ENCODE results near the gene C2orf68. TPM values are rescaled to one million over a fixed set of nuclear protein-coding genes. Genes with fewer than 3 reads are reported as not detected.
"Not testable (repeated sequence)": the region's sequence is repeated elsewhere in the genome, so short reads cannot be mapped to it uniquely, and the experiment has no call there.

The C2orf68 gene
- total RNA-seq, 1 donor from 2014 or later, result 40.8 TPM

- H3K27me3 Mint-ChIP-seq (ENCODE audit: unreplicated experiment), result peaks cover 16% of the 10 kb centered on the region
- H3K4me3 Mint-ChIP-seq (ENCODE audit: unreplicated experiment), result no peak overlapping the region
- peaks cover 48% of the 10 kb centered on the region for H3K4me1 Mint-ChIP-seq (ENCODE audit: unreplicated experiment)
- H3K27ac Mint-ChIP-seq (ENCODE audit: unreplicated experiment), result no peak overlapping the region
- no peaks in the 10 kb centered on the region for H3K36me3 Mint-ChIP-seq (ENCODE audit: unreplicated experiment)
- H3K9me3 Mint-ChIP-seq (ENCODE audit: unreplicated experiment), result no peaks in the 10 kb centered on the region
- no peak for TF ChIP-seq CTCF (IDR thresholded peaks at IDR 0.05)
- DNase-seq (ENCODE audit: extremely low spot score, unreplicated experiment), result no peak
Measured at GRCh38 chr2:85575739-85576138, 36.1 kb downstream of the C2orf68 start.

- Mint-ChIP-seq H3K27me3 (ENCODE audit: unreplicated experiment) (peaks cover 15% of the 10 kb centered on the region), H3K9me3 (ENCODE audit: unreplicated experiment) (no peaks in the 10 kb centered on the region), H3K36me3 (ENCODE audit: unreplicated experiment) (no peaks in the 10 kb centered on the region), H3K27ac (ENCODE audit: unreplicated experiment) (no peak overlapping the region), H3K4me3 (ENCODE audit: unreplicated experiment) (no peak overlapping the region), H3K4me1 (ENCODE audit: unreplicated experiment) (peaks cover 4% of the 10 kb centered on the region)
- TF ChIP-seq CTCF (IDR thresholded peaks at IDR 0.05), result no peak
- DNase-seq (ENCODE audit: extremely low spot score, unreplicated experiment), result no peak
Measured at GRCh38 chr2:85566265-85566664, 45.6 kb downstream of the C2orf68 start.

GRCh38 chr2:85564144-85564563, 47.7 kb downstream of the C2orf68 start:
- H3K27ac Mint-ChIP-seq (ENCODE audit: unreplicated experiment), result no peak overlapping the region
- DNase-seq (ENCODE audit: extremely low spot score, unreplicated experiment), result no peak
- no peaks in the 10 kb centered on the region for H3K27me3 Mint-ChIP-seq (ENCODE audit: unreplicated experiment)
- no peaks in the 10 kb centered on the region for H3K36me3 Mint-ChIP-seq (ENCODE audit: unreplicated experiment)
- no peak overlapping the region for H3K4me3 Mint-ChIP-seq (ENCODE audit: unreplicated experiment)
- H3K9me3 Mint-ChIP-seq (ENCODE audit: unreplicated experiment), result no peaks in the 10 kb centered on the region
- no peak for TF ChIP-seq CTCF (IDR thresholded peaks at IDR 0.05)
- peaks cover 22% of the 10 kb centered on the region for H3K4me1 Mint-ChIP-seq (ENCODE audit: unreplicated experiment)

DNA sequence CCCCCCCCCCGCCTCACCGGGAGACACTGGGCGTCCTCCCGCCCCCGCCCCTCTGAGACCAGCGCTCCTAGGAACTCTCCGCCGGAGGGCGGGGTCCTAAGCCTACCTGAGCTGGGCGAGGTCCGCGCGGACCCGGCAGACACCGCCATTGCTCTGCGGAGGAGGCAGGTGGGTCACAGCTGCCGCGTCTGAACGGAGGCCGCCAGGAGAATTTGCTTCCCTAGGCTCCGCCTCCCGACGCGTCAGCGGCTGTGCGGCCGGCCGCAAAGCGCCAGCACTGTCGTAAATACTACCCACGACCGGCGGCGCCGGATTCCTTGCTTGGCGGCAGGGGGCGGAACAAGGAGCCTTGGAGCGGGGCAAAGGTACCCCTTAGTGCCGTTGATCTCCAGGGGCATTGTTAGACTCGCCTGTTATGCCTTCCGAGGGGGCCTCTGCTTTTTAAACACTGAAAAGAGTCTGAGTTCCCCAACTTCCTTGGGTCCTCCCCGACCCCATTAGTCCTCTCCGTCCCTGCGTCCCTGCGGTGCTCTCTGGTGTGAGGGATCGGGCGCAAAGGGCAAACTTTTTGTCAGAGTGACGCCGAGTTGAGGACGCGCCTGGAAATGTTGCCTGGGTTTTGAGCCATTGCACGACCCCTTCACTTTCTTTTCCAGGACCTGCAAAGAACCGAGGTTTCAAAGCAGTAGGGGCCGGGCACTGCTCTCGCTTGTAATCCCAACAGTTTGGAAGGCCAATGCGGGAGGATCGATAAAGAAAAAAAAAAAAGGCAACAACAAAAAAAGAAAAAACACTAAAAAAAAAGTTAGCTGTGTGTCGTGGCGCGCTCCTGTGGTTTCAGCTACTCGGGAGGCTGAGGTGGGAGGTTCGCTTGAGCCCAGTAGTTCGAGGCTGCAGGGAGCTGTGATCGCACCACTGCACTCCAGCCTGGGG, 50.3 kb downstream of the C2orf68 start, which contains the start of gene GGCX:
Gene GGCX, minus strand, starts transcription at position 214 of the 933 bp plus-strand sequence. Its CDS starts 65 bp downstream, at position 149.
- H3K27ac Mint-ChIP-seq (ENCODE audit: unreplicated experiment), result peak within 1 kb of the TSS; percentile 96
- H3K9me3 Mint-ChIP-seq (ENCODE audit: unreplicated experiment), result no peaks in the 10 kb centered on the region
- H3K27me3 Mint-ChIP-seq (ENCODE audit: unreplicated experiment), result no peaks in the 10 kb centered on the region
- DNase-seq (ENCODE audit: extremely low spot score, unreplicated experiment), result peak; percentile 96
- TF ChIP-seq CTCF (IDR thresholded peaks at IDR 0.05), result peak; percentile 44
- peaks cover 24% of the 10 kb centered on the region for H3K4me1 Mint-ChIP-seq (ENCODE audit: unreplicated experiment)
- peaks cover 9% of the 10 kb centered on the region for H3K36me3 Mint-ChIP-seq (ENCODE audit: unreplicated experiment)
- peak within 1 kb of the TSS; percentile 98 for H3K4me3 Mint-ChIP-seq (ENCODE audit: unreplicated experiment)

- H3K27me3 Mint-ChIP-seq (ENCODE audit: unreplicated experiment), result no peaks in the 10 kb centered on the region
- peak overlapping the region; percentile 98 for H3K4me3 Mint-ChIP-seq (ENCODE audit: unreplicated experiment)
- H3K36me3 Mint-ChIP-seq (ENCODE audit: unreplicated experiment), result peaks cover 13% of the 10 kb centered on the region
- no peak for DNase-seq (ENCODE audit: extremely low spot score, unreplicated experiment)
- peak overlapping the region; percentile 96 for H3K27ac Mint-ChIP-seq (ENCODE audit: unreplicated experiment)
- no peak for TF ChIP-seq CTCF (IDR thresholded peaks at IDR 0.05)
- H3K9me3 Mint-ChIP-seq (ENCODE audit: unreplicated experiment), result no peaks in the 10 kb centered on the region
- H3K4me1 Mint-ChIP-seq (ENCODE audit: unreplicated experiment), result peaks cover 24% of the 10 kb centered on the region
Measured at GRCh38 chr2:85560812-85561279, 51.0 kb downstream of the C2orf68 start.

DNA sequence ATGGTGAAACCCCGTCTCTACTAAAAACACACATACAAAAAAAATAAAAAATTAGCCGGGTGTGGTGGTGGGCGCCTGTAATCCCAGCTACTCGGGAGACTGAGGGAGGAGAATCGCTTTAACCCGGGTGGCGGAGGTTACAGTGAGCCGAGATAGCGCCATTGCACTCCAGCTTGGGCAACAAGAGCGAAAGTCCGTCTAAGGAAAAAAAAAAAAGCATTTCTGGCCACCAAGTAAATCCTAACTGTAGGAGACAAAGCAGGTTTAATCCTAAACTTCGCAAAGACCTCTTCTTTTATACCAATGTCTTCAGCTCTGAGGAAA, 51.5 kb downstream of the C2orf68 start:
- Mint-ChIP-seq H3K4me1 (ENCODE audit: unreplicated experiment) (peaks cover 24% of the 10 kb centered on the region), H3K36me3 (ENCODE audit: unreplicated experiment) (peaks cover 14% of the 10 kb centered on the region), H3K4me3 (ENCODE audit: unreplicated experiment) (peak overlapping the region; percentile 98), H3K27ac (ENCODE audit: unreplicated experiment) (peak overlapping the region; percentile 96)
- H3K27me3 Mint-ChIP-seq (ENCODE audit: unreplicated experiment); H3K9me3 Mint-ChIP-seq (ENCODE audit: unreplicated experiment); DNase-seq (ENCODE audit: extremely low spot score, unreplicated experiment): not testable (repeated sequence)

Data from osteocyte (in vitro differentiated cells).